Activated CD8-positive, alpha-beta T cell treated with anti-CD3 and anti-CD28 coated beads, Interleukin-2, amount 10 ng/mL, durations not matched to agents 7 days and 5 days (primary cell): ENCODE results near the gene KCTD19. TPM values are rescaled to one million over a fixed set of nuclear protein-coding genes. Genes with fewer than 3 reads are reported as not detected.
"Not testable (repeated sequence)": the region's sequence is repeated elsewhere in the genome, so short reads cannot be mapped to it uniquely, and the experiment has no call there.

Source experiments
- ATAC-seq: fragments of 150-1000 bp; cut with Tn5 transposase; one replicate; pipeline ENCODE4 v1.10.0; 2021; ENCODE audit warnings: moderate library complexity
- CTCF ChIA-PET: fragments of 350-600 bp; sonication (Branson Sonifier 250); formaldehyde crosslinking; loops from one replicate; lab custom pipeline; 2021; ENCODE audit warnings: antibody characterized with exemption; lab: Charles Lee
- POLR2A ChIA-PET: fragments of 350-600 bp; sonication (Branson Sonifier 250); formaldehyde crosslinking; loops from one replicate; lab custom pipeline; 2021; ENCODE audit warnings: antibody characterized with exemption; lab: Charles Lee
- DNase-seq: peaks from one replicate; pipeline ENCODE4 v3.0.0-alpha.2; 2020
- H3K27ac Mint-ChIP-seq: one replicate; pipeline ENCODE4 v1.8.0; 2021; ENCODE audit warnings: mild to moderate bottlenecking, mixed read lengths
- H3K27me3 Mint-ChIP-seq: one replicate; pipeline ENCODE4 v1.8.0; 2021; ENCODE audit warnings: low read depth, mixed read lengths
- H3K36me3 Mint-ChIP-seq: one replicate; pipeline ENCODE4 v1.8.0; 2021; ENCODE audit warnings: low read depth, mixed read lengths
- H3K4me1 Mint-ChIP-seq: one replicate; pipeline ENCODE4 v1.8.0; 2021; ENCODE audit warnings: low read depth, mixed read lengths
- H3K4me3 Mint-ChIP-seq: one replicate; pipeline ENCODE4 v1.8.0; 2021; ENCODE audit warnings: mild to moderate bottlenecking, mixed read lengths
- H3K9me3 Mint-ChIP-seq: one replicate; pipeline ENCODE4 v1.8.0; 2022; ENCODE audit warnings: mixed read lengths; ENCODE audit not compliant: insufficient read depth
- total RNA-seq, 2 experiments: library from RNA; stranded (reverse); gene quantifications; one replicate each; pipeline ENCODE4 v1.2.3, GENCODE V29; 2021

Gene KCTD19
- total RNA-seq, result 1 to 10 TPM in 1 of 2 experiments, under 1 TPM in 1; 0.65 to 1.1 TPM

DNA sequence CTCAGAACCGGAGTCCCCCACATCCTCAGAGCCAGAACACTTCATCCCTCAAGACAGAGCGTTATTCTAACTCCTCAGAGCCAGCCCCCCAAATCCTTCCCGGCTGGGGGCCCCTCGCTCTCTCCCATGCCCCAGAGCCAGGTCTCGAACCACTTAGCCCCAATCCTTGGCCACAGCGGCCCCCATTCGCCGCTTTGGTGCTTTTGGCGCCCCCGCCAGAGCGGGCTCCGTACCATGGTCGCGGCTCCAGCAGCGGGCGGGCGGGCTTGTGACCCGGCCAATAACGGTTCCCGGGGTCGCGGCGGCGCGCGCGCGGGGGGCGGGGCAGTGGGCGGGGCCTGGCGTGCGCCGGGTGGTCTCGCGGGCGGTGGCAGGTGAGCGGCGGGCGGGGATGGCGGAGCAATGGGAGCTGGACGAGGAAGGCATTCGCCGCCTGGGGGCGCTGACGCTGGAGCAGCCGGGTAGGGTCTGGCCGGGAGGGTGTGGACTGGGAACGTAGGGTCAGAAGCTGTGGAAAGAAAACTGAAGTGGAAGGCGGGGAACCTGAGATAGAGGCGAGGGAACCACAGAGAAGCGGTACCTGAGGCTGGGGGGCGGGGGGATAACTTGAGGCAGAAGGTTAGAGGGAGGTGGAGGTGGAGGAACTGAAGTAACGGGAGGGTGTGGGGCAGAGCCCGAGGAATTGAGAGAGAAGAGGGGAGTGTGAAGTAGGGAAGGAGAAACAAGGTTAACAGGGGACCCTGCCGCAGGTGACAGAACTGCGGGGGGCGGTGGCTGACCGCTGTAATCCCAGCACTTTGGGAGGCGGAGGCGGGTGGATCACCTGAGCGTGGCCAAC lies at the start of gene KCTD19, which contains the start of gene LRRC36:
KCTD19 (minus strand) TSS at position 270 of the 838 bp plus-strand sequence; CDS start at position 236, 34 bp downstream.
LRRC36 (plus strand) TSS at position 344 of the 838 bp plus-strand sequence; CDS start at position 392, 48 bp downstream.
- H3K4me1 Mint-ChIP-seq, result peaks cover 11% of the 10 kb centered on the region
- H3K9me3 Mint-ChIP-seq, result no peaks in the 10 kb centered on the region
- DNase-seq, result peak; percentile 73
- peak; percentile 87 for ATAC-seq
- H3K27ac Mint-ChIP-seq, result peak within 1 kb of the TSS; percentile 54
- H3K36me3 Mint-ChIP-seq, result no peaks in the 10 kb centered on the region
- CTCF ChIA-PET, result interaction anchor here (0.8 to 3.6 kb wide), 16 partner anchors 8 to 128 kb away, joined by 3 to 17 read pairs (median 3); partner anchors contain the start of gene TMEM208
- POLR2A ChIA-PET, result no interaction called here
- H3K27me3 Mint-ChIP-seq, result peaks cover 38% of the 10 kb centered on the region
- peak within 1 kb of the TSS; percentile 83 for H3K4me3 Mint-ChIP-seq

DNA sequence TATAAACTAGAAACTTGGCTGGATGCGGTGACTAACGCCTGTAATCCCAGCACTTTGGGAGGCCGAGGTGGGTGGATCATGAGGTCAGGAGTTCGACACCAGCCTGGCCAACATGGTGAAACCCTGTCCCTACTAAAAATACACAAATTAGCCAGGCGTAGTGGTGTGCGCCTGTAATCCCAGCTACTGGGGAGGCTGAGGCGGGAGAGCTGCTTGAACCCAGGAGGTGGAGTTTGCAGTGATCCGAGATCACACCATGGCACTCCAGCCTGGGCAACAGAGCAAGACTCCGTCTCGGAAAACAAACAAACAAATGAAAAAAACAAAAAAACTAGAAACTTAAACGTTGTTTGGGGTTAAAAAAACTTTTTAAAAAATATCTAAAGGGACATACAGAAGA lies 49.5 kb upstream of the KCTD19 start:
- H3K4me3 Mint-ChIP-seq, CTCF ChIA-PET, H3K4me1 Mint-ChIP-seq, H3K36me3 Mint-ChIP-seq, POLR2A ChIA-PET, ATAC-seq, H3K27ac Mint-ChIP-seq, H3K27me3 Mint-ChIP-seq, H3K9me3 Mint-ChIP-seq, DNase-seq: not testable (repeated sequence)

DNA sequence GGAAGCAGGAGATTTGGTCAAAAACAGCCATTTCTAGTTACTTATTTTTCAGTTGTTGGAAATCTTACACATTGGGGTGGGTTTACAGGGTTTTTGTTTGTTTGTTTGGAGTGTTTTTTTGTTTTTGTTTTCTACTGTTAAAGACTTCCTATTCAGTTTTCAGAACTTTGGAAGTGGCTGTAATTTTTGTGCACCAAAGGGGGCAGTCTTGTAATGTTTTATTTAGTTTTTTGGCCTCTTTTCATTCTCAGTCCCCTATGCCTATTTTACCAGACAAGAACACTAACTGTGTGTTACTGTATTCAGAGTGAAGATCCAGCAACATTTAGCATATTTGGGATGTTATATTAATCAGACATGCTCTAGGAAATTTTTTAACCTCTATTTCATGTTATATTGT lies 46.1 kb upstream of the KCTD19 start:
- H3K4me1 Mint-ChIP-seq, result no peaks in the 10 kb centered on the region
- no peak overlapping the region for H3K4me3 Mint-ChIP-seq
- no peak for ATAC-seq
- peaks cover 6% of the 10 kb centered on the region for H3K27me3 Mint-ChIP-seq
- no peaks in the 10 kb centered on the region for H3K36me3 Mint-ChIP-seq
- ChIA-PET CTCF (interaction anchor here (0.7 to 1.2 kb wide), 2 partner anchors 64 to 410 kb away, joined by 3 read pairs; no protein-coding TSS in a partner anchor), POLR2A (no interaction called here)
- DNase-seq, result no peak
- H3K9me3 Mint-ChIP-seq, result no peaks in the 10 kb centered on the region
- no peak overlapping the region for H3K27ac Mint-ChIP-seq

DNA sequence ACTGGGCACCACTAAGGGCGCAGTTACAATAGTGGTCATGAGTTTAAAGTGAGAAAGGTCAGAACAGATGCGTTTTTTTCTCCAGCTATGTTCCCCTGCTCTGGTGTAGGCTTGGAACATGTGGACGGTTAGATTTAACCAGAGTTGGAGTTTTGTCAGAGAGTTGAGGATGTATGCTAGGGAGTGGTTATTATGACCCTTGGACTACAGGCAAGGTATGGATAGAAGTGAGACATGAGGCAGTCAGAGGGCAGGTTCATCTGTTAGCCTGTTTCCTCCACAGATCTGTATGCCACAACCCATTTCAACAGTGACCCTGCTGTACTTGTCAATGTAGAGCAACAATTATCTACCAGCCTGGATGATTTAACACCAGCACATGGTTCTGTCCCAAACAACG lies 44.1 kb upstream of the KCTD19 start:
- Mint-ChIP-seq H3K36me3 (no peaks in the 10 kb centered on the region), H3K4me1 (peaks cover 2% of the 10 kb centered on the region), H3K4me3 (no peak overlapping the region), H3K27me3 (no peaks in the 10 kb centered on the region), H3K27ac (no peak overlapping the region), H3K9me3 (no peaks in the 10 kb centered on the region)
- ATAC-seq (no peak), DNase-seq (no peak)
- ChIA-PET CTCF (interaction anchor here (0.9 kb wide), 1 partner anchor 110 kb away, joined by 3 read pairs; no protein-coding TSS in a partner anchor), POLR2A (no interaction called here)

DNA sequence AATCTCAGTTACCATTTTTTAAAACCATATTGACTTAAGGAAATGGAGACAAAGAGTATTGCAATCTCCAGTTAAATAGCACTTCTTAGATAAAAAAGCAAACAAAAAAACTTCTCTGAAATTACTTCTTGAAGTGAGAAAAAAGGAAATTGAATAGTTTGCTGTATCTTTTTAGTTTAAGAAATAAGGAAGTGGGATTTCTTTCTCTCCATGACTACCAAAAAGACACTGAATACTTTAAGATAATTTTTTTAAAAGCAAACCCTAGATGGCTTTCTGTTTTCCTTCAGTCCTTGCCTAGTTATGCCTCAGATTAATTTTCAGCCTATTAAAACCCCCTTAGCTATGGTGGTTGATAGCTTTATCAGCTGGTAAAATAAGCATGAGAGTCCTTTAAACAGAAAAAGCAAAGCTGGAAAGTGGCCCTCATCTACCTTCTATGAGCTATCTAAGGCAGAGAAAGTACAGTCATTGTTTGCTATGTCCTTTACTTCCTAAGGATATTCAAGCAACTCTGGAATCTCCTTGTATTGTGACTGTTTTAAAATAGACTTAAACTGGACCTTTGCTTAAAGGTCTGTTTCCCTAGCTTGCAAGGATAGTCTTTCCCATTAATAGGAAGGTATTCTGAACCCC lies 38.2 kb upstream of the KCTD19 start:
- Mint-ChIP-seq H3K4me1 (peaks cover 9% of the 10 kb centered on the region), H3K27ac (no peak overlapping the region), H3K4me3 (no peak overlapping the region), H3K36me3 (no peaks in the 10 kb centered on the region), H3K9me3 (no peaks in the 10 kb centered on the region), H3K27me3 (peaks cover 11% of the 10 kb centered on the region)
- POLR2A ChIA-PET, result no interaction called here
- CTCF ChIA-PET, result interaction anchor here (0.8 to 2.0 kb wide), 5 partner anchors 35 to 116 kb away, joined by 3 to 6 read pairs (median 3); partner anchors contain the start of gene ATP6V0D1
- no peak for DNase-seq
- no peak for ATAC-seq

DNA sequence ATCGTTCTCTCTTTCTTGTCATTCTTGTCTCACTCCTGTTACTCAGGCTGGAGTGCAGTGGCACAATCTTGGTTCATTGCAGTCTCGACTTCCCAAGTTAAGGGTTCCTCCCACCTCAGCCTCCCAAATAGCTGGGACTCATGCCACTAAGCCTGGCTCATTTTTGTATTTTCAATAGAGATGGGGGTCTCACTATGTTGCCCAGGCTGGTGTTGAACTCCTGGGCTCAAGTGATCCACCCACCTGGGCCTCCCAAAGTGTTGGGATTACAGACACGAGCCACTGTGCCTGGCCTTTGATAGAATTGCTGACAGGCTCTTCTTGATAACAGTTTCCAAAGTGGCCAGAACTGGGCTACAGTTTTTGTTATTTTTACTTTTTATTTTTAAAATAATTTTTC lies 34.5 kb upstream of the KCTD19 start:
- no peaks in the 10 kb centered on the region for H3K9me3 Mint-ChIP-seq
- peaks cover 24% of the 10 kb centered on the region for H3K27me3 Mint-ChIP-seq
- no peak overlapping the region for H3K4me3 Mint-ChIP-seq
- ChIA-PET POLR2A (no interaction called here), CTCF (no interaction called here)
- H3K36me3 Mint-ChIP-seq, result no peaks in the 10 kb centered on the region
- H3K4me1 Mint-ChIP-seq, result peaks cover 15% of the 10 kb centered on the region
- ATAC-seq, result no peak
- DNase-seq, result no peak
- H3K27ac Mint-ChIP-seq, result no peak overlapping the region

DNA sequence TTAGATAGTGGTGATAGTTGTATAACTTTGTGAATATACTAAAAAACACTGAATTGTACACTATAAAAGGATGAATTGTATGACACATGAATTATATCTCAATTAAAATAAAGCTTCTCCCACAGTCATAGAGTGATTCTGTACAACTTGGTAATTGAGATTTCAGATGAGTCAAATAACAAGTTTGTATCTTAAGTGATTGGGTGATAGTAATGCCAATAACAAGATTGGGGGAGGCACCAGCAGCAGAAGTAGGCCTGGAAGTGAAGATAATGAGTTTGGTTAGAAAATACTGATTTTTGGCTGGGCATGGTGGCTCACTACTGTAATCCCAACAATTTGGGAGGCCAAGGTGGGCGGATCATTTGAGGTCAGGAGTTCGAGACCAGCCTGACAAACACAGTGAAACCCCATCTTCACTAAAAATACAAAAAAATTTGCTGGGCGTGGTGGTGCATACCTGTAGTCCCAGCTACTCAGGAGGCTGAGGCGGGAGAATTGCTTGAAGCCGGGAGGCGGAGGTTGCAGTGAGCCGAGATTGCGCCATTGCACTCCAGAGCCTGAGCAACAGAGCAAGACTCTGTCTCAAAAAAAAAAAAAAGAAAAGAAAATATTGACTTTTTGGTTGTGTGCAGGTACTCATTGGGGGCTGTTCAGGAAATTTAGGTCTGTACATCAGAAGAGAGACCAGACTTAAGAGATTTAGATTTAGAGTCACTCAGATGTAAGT lies 33.2 kb upstream of the KCTD19 start:
- peaks cover 24% of the 10 kb centered on the region for H3K27me3 Mint-ChIP-seq
- ATAC-seq, H3K9me3 Mint-ChIP-seq, H3K4me1 Mint-ChIP-seq, H3K36me3 Mint-ChIP-seq, H3K27ac Mint-ChIP-seq, H3K4me3 Mint-ChIP-seq, DNase-seq, CTCF ChIA-PET, POLR2A ChIA-PET: not testable (repeated sequence)

DNA sequence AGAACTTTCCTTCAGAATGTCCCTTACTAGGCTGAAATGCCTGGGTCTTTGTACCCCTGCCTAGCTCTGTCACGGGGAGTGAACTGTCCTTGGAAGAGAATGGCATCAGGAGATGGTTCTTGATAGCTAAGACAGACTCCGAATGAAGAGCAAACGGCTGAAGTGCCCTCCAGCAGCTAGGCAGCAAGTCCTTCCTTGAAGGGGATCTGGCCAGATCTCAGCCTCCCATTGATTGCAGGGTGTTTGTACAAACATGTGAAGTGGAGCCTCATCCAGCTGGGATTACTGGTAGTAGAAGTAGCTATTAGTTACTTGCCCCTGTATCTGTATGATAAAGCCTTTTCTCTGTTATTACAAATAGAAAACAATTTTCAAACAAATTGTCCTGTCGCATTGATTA lies 31.0 kb upstream of the KCTD19 start:
- Mint-ChIP-seq H3K27ac (no peak overlapping the region), H3K9me3 (no peaks in the 10 kb centered on the region), H3K36me3 (no peaks in the 10 kb centered on the region), H3K27me3 (peaks cover 23% of the 10 kb centered on the region), H3K4me1 (peaks cover 5% of the 10 kb centered on the region), H3K4me3 (no peak overlapping the region)
- CTCF ChIA-PET, result interaction anchor here (0.8 to 1.2 kb wide), 2 partner anchors 9 to 97 kb away, joined by 3 to 5 read pairs; no protein-coding TSS in a partner anchor
- DNase-seq, result no peak
- POLR2A ChIA-PET, result interaction anchor here (0.6 kb wide), 1 partner anchor 304 kb away, joined by 3 read pairs; no protein-coding TSS in a partner anchor
- no peak for ATAC-seq

DNA sequence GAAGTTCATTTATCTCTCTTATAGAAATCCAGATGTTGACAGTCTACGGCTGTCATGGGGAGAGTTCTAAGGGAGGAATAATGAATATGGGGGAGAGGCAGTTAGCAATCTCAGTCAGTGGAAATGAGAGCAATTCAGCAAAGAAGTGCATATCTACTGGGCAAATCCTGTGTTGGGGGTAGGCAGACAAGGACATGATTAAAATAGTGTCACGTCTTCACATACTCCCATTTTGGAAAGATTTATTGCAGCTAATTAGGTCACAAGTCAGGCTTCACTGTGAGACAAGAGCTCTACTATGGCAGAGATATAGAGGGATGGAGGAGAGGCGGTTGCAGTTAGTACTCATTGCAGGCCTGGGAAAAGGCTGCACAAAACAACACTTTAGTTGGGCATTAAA lies 29.9 kb upstream of the KCTD19 start:
- DNase-seq (no peak), ATAC-seq (no peak)
- ChIA-PET CTCF (no interaction called here), POLR2A (no interaction called here)
- no peak overlapping the region for H3K27ac Mint-ChIP-seq
- H3K4me1 Mint-ChIP-seq, result peaks cover 5% of the 10 kb centered on the region
- no peaks in the 10 kb centered on the region for H3K9me3 Mint-ChIP-seq
- no peak overlapping the region for H3K4me3 Mint-ChIP-seq
- peaks cover 25% of the 10 kb centered on the region for H3K27me3 Mint-ChIP-seq
- no peaks in the 10 kb centered on the region for H3K36me3 Mint-ChIP-seq

DNA sequence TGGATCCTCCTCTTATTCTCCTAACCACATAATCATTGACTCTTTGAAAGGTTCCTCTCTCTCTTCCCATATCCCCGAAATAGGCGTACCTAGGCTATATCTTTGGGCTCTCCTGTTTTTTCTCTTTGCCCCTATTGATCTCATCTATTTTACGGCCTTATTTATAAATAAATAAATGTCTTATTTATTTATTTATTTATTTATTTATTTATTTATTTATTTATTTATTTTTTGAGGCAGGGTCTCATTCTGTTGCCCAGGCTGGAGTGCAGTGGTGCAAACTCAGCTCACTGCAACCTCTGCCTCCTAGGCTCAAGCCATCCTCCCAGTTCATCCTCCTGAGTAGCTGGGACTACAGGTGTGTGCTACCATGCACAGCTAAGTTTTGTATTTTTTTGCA lies 25.9 kb upstream of the KCTD19 start:
- POLR2A ChIA-PET, DNase-seq, H3K9me3 Mint-ChIP-seq, H3K4me1 Mint-ChIP-seq, H3K4me3 Mint-ChIP-seq, ATAC-seq, H3K36me3 Mint-ChIP-seq, H3K27ac Mint-ChIP-seq: not testable (repeated sequence)
- CTCF ChIA-PET, result interaction anchor here (0.7 to 1.5 kb wide), 3 partner anchors 15 to 47 kb away, joined by 3 to 4 read pairs (median 3); partner anchors contain the start of genes KCTD19 and LRRC36
- H3K27me3 Mint-ChIP-seq, result peaks cover 27% of the 10 kb centered on the region

DNA sequence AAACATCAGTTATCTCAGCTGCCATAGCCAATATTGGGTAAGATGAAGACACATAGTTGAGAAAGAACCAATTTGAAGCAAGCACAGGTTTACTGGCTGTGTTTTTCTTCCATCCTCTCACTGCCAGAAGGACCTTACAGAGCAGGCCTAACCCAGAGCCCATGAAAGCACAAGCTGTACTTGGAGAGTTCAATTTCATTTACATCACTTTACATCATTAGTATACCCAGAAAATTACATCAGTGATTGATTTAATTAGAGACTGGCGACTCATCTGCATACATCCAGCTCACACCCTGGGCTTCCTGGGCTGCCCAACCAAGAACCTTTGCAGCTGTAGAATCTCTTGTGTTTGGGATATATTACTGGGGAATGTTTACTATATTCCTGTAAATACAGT lies 23.8 kb upstream of the KCTD19 start:
- POLR2A ChIA-PET, result no interaction called here

More for the DNA sequence above, 23.8 kb upstream of the KCTD19 start:
- DNase-seq (no peak), ATAC-seq (no peak)
- CTCF ChIA-PET, result interaction anchor here (1.0 to 2.4 kb wide), 7 partner anchors 11 to 90 kb away, joined by 3 to 9 read pairs (median 4); partner anchors contain the start of gene ZDHHC1
- Mint-ChIP-seq H3K4me1 (no peaks in the 10 kb centered on the region), H3K27ac (no peak overlapping the region), H3K4me3 (no peak overlapping the region), H3K27me3 (peaks cover 18% of the 10 kb centered on the region), H3K36me3 (no peaks in the 10 kb centered on the region), H3K9me3 (no peaks in the 10 kb centered on the region)
